Neural cell (in vitro differentiated cells): ENCODE results near the gene ATP5F1E.

Experiments used
- EP300 ChIP-seq: fragments of 450-650 bp; conservative IDR thresholded peaks from 2 replicates; pipeline ENCODE4 v1.6.1; 2014; ENCODE audit warnings: antibody characterized with exemption, mild to moderate bottlenecking, moderate library complexity; ENCODE audit not compliant: poor library complexity, severe bottlenecking
- EZH2 ChIP-seq: fragments of 200-600, 300-800 bp; shearing (Covaris generic), sonication (generic); IDR thresholded peaks from 2 replicates; pipeline ENCODE4 v1.6.1; 2014; ENCODE audit warnings: antibody characterized with exemption, low read length, borderline replicate concordance, mild to moderate bottlenecking; ENCODE audit not compliant: insufficient read depth, poor library complexity, severe bottlenecking
- MXI1 ChIP-seq: fragments of 450-650 bp; conservative IDR thresholded peaks from 2 replicates; pipeline ENCODE4 v1.6.1; 2014; ENCODE audit warnings: antibody characterized with exemption, mild to moderate bottlenecking; ENCODE audit not compliant: poor library complexity, severe bottlenecking
- POLR2AphosphoS5 ChIP-seq: IDR thresholded peaks from 2 replicates; pipeline ENCODE4 v1.6.1; 2012
- RAD21 ChIP-seq: fragments of 450-650 bp; conservative IDR thresholded peaks from 2 replicates; pipeline ENCODE4 v1.6.1; 2014; ENCODE audit warnings: antibody characterized with exemption, mild to moderate bottlenecking, moderate library complexity
- SMC3 ChIP-seq: fragments of 450-650 bp; conservative IDR thresholded peaks from 2 replicates; pipeline ENCODE4 v1.6.1; 2014; ENCODE audit warnings: antibody characterized with exemption, mild to moderate bottlenecking, moderate library complexity; ENCODE audit not compliant: poor library complexity
- TAF1 ChIP-seq: IDR thresholded peaks from 2 replicates; pipeline ENCODE4 v1.6.1; 2012; ENCODE audit warnings: low read depth
- TF ChIP-seq, protein P1 (sequence below): IDR thresholded peaks from 2 replicates; pipeline ENCODE4 v1.6.1; 2012; ENCODE audit warnings: borderline replicate concordance
- TF ChIP-seq, protein P2 (sequence below): fragments of 450-650 bp; IDR thresholded peaks from 2 replicates; pipeline ENCODE4 v1.5.1; 2014; ENCODE audit warnings: antibody characterized with exemption, mild to moderate bottlenecking, moderate library complexity; ENCODE audit not compliant: poor library complexity, severe bottlenecking

DNA sequence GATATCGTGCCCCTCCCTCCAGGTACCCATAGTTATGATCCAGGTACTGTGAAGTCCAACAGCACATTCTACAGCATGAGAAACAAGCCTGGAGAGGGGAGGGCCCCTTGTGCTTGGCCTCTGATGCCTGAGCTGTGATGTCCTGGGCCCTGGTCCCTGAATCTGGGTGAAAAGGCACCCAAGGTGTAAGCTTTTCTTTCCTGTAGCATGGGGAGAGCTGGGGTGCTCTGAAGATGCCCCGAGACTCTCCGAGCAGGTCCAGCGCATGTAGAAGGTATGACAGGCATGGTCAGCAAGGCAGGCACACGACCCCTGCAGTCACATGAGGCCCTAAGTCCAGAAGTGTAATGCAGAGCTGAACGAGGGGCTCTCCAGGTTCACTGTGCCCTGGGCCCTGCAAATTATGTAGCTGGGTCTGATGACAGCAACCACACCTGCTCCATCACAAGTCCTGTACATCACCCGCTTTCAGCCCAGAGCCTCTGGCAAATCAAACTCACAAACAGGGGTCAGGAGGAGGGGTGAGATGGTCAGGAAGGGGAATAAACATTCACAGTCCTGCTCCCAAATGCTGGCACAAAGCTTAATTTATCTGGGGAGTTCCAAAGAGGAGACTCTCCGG is 23.3 kb downstream of the ATP5F1E start:
- TF ChIP-seq, protein P1, sequence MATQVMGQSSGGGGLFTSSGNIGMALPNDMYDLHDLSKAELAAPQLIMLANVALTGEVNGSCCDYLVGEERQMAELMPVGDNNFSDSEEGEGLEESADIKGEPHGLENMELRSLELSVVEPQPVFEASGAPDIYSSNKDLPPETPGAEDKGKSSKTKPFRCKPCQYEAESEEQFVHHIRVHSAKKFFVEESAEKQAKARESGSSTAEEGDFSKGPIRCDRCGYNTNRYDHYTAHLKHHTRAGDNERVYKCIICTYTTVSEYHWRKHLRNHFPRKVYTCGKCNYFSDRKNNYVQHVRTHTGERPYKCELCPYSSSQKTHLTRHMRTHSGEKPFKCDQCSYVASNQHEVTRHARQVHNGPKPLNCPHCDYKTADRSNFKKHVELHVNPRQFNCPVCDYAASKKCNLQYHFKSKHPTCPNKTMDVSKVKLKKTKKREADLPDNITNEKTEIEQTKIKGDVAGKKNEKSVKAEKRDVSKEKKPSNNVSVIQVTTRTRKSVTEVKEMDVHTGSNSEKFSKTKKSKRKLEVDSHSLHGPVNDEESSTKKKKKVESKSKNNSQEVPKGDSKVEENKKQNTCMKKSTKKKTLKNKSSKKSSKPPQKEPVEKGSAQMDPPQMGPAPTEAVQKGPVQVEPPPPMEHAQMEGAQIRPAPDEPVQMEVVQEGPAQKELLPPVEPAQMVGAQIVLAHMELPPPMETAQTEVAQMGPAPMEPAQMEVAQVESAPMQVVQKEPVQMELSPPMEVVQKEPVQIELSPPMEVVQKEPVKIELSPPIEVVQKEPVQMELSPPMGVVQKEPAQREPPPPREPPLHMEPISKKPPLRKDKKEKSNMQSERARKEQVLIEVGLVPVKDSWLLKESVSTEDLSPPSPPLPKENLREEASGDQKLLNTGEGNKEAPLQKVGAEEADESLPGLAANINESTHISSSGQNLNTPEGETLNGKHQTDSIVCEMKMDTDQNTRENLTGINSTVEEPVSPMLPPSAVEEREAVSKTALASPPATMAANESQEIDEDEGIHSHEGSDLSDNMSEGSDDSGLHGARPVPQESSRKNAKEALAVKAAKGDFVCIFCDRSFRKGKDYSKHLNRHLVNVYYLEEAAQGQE = no peak
- no peak for TF ChIP-seq EZH2
- TF ChIP-seq, protein P2, sequence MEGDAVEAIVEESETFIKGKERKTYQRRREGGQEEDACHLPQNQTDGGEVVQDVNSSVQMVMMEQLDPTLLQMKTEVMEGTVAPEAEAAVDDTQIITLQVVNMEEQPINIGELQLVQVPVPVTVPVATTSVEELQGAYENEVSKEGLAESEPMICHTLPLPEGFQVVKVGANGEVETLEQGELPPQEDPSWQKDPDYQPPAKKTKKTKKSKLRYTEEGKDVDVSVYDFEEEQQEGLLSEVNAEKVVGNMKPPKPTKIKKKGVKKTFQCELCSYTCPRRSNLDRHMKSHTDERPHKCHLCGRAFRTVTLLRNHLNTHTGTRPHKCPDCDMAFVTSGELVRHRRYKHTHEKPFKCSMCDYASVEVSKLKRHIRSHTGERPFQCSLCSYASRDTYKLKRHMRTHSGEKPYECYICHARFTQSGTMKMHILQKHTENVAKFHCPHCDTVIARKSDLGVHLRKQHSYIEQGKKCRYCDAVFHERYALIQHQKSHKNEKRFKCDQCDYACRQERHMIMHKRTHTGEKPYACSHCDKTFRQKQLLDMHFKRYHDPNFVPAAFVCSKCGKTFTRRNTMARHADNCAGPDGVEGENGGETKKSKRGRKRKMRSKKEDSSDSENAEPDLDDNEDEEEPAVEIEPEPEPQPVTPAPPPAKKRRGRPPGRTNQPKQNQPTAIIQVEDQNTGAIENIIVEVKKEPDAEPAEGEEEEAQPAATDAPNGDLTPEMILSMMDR = no peak
- no peak for TF ChIP-seq POLR2AphosphoS5
- TF ChIP-seq EP300 = no peak
- TF ChIP-seq RAD21 = no peak
- TF ChIP-seq SMC3 = no peak
- TF ChIP-seq TAF1 = no peak
- no peak for TF ChIP-seq MXI1
